ENCODE data around the gene RNF32. TPM values are rescaled to one million over a fixed set of nuclear protein-coding genes. Genes with fewer than 3 reads are reported as not detected.
"Not testable (repeated sequence)": the region's sequence is repeated elsewhere in the genome, so short reads cannot be mapped to it uniquely, and the experiment has no call there.

Gene RNF32
- total RNA-seq, 1 donor from 2014 or later, result 0.12 TPM

GRCh38 chr7:156669035-156669828 lies 28.7 kb downstream of the RNF32 start:
- DNase-seq (ENCODE audit: extremely low read depth, low read depth, low spot score), result no peak

GRCh38 chr7:156673454-156673853 lies 32.9 kb downstream of the RNF32 start:
- DNase-seq (ENCODE audit: extremely low read depth, low read depth, low spot score), result no peak

DNA sequence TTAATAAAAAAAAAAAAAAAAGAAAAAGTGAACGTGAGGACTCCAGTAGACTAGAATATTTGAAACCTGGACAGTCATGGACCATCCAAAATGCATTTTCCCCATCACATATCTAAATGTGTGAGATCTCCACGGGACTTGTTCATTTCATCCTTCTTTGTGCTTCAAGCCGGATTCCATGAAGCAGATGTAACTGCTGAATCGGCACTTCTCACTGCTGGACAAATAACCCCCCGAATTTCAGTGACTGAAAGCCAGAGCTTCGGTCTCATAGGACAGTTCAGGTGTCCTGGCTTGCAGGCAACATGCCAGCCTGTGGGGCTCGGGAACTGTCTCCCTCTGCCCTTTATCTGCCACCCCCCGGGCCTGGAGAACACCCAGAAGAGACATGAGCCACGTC lies 33.3 kb downstream of the RNF32 start:
- DNase-seq (ENCODE audit: extremely low read depth, low read depth, low spot score), result no peak

- DNase-seq (ENCODE audit: extremely low read depth, low read depth, low spot score), result no peak
Observed at GRCh38 chr7:156675721-156676120, 35.1 kb downstream of the RNF32 start.

DNA sequence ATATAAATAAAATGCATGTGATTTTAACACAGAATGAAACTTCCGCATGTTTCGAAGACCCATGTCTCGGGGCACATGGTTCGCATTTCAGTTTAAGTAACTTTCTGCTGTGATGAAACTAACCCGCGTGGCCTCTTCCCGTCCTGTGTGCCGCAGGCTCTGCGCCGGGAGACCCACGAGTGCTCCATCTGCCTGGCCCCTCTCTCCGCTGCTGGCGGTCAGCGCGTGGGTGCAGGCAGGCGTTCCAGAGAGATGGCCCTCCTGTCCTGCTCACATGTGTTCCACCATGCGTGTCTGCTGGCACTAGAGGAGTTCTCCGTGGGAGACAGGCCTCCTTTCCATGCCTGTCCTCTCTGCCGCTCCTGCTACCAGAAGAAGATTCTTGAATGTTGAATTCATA lies 35.7 kb downstream of the RNF32 start:
- DNase-seq (ENCODE audit: extremely low read depth, low read depth, low spot score), result no peak

DNA sequence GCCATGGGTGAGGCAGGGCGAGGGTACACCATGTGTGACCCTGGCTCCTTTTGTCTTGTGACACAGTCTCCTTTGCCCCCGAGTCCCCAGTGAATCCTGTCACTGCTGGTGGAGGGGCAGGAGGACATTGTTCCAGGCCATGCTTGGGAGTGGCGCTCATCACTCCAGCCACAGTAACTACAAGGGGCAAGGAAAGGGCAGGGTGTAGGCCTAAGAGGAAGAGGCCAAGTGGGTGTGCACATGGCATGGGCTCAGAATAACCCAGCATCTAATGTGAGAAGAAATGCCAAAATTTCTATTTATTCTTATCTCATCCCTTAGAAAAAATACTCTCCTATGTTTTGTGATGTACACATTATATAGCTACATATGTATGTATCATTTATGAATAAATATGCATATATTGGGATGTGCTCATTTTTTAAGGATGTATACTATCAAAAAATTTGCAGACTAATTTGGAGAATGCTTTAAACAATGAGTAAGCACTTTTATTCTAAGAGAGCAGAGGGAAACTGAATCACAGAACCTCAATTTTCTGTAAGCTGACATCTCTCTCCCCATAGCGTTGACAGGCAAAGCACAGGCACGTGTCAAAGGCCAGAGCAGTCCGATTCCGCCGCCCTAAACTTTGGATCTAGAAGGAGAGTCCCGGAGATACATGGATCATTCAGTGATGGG lies 36.9 kb downstream of the RNF32 start:
- DNase-seq (ENCODE audit: extremely low read depth, low read depth, low spot score), result no peak

DNA sequence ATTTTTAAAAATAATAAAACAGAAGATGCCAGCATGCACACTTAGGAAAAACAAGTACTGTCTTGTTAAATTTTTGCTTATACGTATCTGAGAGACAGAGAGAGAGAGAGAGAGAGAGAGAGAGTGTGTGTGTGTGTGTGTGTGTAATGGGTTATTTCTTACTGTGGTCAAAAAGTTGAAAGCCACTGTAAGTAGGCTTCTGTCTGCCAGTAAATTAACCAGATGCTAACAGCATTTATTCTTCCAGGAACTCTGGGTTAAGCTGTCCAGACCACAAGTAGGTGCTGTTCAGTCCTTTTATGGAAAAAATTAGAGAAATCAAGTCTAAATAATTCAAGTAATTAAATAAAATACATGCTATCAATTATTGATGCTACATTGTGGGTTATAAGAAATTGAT lies 39.7 kb downstream of the RNF32 start:
- DNase-seq (ENCODE audit: extremely low read depth, low read depth, low spot score), result no peak

- no peak for DNase-seq (ENCODE audit: extremely low read depth, low read depth, low spot score)
Observed at GRCh38 chr7:156682928-156683327, 42.4 kb downstream of the RNF32 start.

DNA sequence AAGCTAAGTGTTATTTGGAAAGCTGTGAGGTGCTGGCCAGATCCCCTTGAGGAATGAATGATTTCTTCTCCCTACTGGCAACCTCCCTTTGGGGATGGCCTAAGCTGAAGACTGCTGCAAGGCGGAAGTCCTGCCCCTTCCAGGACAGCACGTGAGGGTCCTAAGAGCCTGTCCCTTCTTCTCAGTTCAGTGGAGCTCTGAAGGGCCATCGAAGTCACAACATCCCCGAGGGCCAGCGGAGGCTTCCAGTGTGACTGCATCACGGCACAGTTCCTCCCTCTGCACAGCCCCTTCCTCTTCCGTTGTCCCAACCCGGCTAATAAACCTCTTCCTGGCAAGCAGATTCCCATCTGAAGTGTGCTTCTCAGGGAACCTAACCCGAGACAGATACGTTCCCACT lies 43.7 kb downstream of the RNF32 start:
- DNase-seq (ENCODE audit: extremely low read depth, low read depth, low spot score), result no peak

DNA sequence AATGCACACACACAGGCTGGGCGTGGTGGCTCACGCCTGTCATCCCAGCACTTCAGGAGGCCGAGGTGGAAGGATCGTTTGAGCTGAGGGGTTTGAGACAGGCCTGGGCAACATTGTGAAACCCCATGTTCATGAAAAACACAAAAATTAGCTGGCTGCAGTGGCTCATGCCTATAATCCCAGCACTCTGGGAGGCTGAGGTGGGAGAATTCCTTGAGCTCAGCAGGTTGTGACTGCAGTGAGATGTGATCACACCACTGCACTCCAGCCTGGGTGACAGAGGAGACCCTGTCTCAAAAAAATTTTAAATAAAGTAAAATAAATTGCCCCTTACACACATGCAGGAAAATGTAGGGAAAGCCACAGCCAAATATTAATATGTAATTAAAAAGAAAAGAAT lies 44.1 kb downstream of the RNF32 start:
- DNase-seq (ENCODE audit: extremely low read depth, low read depth, low spot score), result no peak

GRCh38 chr7:156691764-156692163 lies 51.2 kb downstream of the RNF32 start:
- no peak for DNase-seq (ENCODE audit: extremely low read depth, low read depth, low spot score)

- DNase-seq (ENCODE audit: extremely low read depth, low read depth, low spot score), result no peak
Observed at GRCh38 chr7:156692849-156693248, 52.3 kb downstream of the RNF32 start.

DNA sequence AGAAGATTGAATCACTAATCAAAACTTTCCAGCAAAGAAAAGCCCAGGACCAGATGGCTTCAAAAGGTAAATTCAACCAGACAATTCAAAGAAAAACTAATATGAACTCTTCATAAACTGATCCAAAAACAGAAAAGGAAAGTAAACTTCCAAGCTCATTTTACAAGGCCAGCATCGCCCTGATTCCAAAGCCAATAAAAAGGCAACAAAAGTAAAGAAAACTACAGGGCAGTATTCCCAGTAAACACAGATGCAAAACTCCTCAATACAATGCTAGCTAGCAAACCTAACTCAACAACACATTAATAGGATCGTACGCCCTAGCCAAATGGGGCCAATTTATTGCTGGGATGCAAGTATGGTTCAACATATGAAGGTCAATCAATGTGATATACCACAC lies 53.1 kb downstream of the RNF32 start:
- no peak for DNase-seq (ENCODE audit: extremely low read depth, low read depth, low spot score)

DNA sequence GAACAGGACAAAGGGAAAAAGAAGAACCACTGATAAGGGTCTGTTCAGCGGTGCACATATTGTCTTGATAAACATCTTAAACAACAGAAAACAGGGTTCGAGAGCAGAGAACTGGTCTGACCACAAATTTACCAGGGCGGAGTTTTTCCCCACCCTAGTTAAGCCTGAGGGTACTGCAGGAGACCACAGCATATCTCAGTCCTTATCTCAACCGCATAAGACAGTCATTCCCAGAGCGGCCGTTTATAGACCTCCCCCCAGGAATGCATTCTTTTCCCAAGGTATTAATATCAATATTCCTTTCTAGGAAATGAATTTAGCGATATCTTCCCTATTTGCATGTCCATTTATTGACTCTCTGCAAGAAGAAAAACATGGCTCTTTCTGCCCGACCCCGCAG lies 56.7 kb downstream of the RNF32 start:
- not testable (repeated sequence) for DNase-seq (ENCODE audit: extremely low read depth, low read depth, low spot score)

GRCh38 chr7:156698512-156698911 lies 57.9 kb downstream of the RNF32 start:
- DNase-seq (ENCODE audit: extremely low read depth, low read depth, low spot score), result not testable (repeated sequence)

DNA sequence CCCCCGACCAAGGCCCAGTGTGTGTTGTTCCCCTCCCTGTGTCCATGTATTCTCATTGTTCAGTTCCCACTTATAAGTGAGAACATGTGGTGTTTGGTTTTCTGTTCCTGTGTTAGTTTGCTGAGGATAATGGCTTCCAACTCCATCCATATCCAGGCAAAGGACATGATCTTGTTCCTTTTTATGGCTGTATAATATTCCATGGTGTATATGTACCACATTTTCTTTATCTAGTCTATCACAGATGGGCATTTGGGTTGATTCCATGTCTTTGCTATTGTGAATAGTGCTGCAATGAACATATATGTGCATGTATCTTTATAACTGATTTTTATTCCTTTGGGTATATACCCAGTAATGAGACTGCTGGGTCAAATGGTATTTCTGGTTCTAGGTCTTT lies 61.2 kb downstream of the RNF32 start:
- DNase-seq (ENCODE audit: extremely low read depth, low read depth, low spot score), result not testable (repeated sequence)

- DNase-seq (ENCODE audit: extremely low read depth, low read depth, low spot score), result no peak
Observed at GRCh38 chr7:156702399-156702798, 61.8 kb downstream of the RNF32 start.

DNA sequence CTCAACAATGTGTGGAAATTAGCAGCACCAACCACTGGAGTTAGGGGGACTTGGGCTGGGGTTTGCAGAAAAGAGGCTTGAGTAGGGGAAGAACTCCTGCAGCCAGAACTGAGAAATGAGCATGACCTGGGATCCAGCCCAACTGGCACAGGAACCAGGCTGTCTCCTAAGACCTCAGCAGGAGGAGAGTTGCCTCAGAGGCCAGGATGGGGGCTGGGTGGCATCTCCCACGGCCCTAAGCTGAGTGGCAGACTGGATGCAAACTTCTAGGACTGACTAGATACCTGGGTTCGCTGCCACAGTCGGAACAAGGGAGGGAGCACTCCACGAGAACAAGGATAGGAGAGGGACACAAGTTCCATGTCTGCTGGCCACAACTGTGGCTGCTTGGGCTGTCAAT lies 62.6 kb downstream of the RNF32 start:
- no peak for DNase-seq (ENCODE audit: extremely low read depth, low read depth, low spot score)

- DNase-seq (ENCODE audit: extremely low read depth, low read depth, low spot score), result no peak
Observed at GRCh38 chr7:156703773-156704482, 63.4 kb downstream of the RNF32 start.

- DNase-seq (ENCODE audit: extremely low read depth, low read depth, low spot score), result no peak
Observed at GRCh38 chr7:156722043-156722826, 81.7 kb downstream of the RNF32 start.

DNA sequence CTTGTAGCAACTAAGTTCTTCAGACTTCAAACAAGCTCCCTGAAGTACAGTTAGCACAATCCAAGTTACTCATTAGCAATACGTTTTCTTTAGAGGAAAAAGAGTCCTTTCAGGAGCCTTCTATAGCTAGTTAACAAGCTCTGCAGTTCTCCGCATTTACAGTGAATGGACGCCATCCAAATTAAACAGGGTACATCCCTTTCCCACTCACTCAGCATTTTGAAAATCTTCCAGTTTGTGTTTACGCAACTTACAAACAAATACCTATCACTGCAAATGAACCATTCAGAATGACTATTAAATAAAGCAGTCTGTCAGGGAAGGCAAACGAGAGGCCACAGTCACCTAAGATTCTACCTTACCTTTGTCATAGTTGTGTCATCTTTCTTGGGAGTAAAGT lies 84.5 kb downstream of the RNF32 start:
- no peak for DNase-seq (ENCODE audit: extremely low read depth, low read depth, low spot score)

All from glomerular endothelial cell (primary cell).